H9 (cell line): Measurements from ENCODE around the gene CHI3L2. TPM values are rescaled to one million over a fixed set of nuclear protein-coding genes. Genes with fewer than 3 reads are reported as not detected.

ENCODE experiments used
- DNase-seq: peaks from one replicate; pipeline ENCODE4 v3.0.0-alpha.2; 2017
- H2AFZ ChIP-seq: one replicate; pipeline ENCODE4 v1.6.1; 2013; ENCODE audit warnings: mild to moderate bottlenecking, low read length, control low read depth, moderate library complexity
- H2AK5ac ChIP-seq: 2 replicates; pipeline ENCODE4 v1.6.1; 2013; ENCODE audit warnings: low read length, control low read depth, mixed read lengths; ENCODE audit not compliant: insufficient read length
- H2BK120ac ChIP-seq: one replicate; pipeline ENCODE4 v1.6.1; 2013; ENCODE audit warnings: low read depth, mild to moderate bottlenecking, low read length, control low read depth, inconsistent platforms; ENCODE audit not compliant: poor library complexity, severe bottlenecking
- H2BK12ac ChIP-seq: 2 replicates; pipeline ENCODE4 v1.6.1; 2013; ENCODE audit warnings: low read length, control low read depth, mixed read lengths, low read depth; ENCODE audit not compliant: insufficient read length
- H2BK15ac ChIP-seq: 2 replicates; pipeline ENCODE4 v1.6.1; 2013; ENCODE audit warnings: low read depth, low read length, control low read depth
- H2BK20ac ChIP-seq: one replicate; pipeline ENCODE4 v1.6.1; 2013; ENCODE audit warnings: low read depth, mild to moderate bottlenecking, low read length, control low read depth, inconsistent platforms; ENCODE audit not compliant: poor library complexity, severe bottlenecking
- H2BK5ac ChIP-seq: 2 replicates; pipeline ENCODE4 v1.6.1; 2013; ENCODE audit warnings: low read length, control low read depth, mixed read lengths; ENCODE audit not compliant: insufficient read length
- H3K14ac ChIP-seq: 2 replicates; pipeline ENCODE4 v1.6.1; 2013; ENCODE audit warnings: low read length, control low read depth; ENCODE audit not compliant: insufficient read depth
- H3K18ac ChIP-seq: 2 replicates; pipeline ENCODE4 v1.6.1; 2013; ENCODE audit warnings: low read depth, mild to moderate bottlenecking, mixed read lengths, low read length, control low read depth; ENCODE audit not compliant: insufficient read length
- H3K23ac ChIP-seq: 2 replicates; pipeline ENCODE4 v1.6.1; 2013; ENCODE audit warnings: low read length, control low read depth, mixed read lengths, low read depth; ENCODE audit not compliant: insufficient read length
- H3K23me2 ChIP-seq: 2 replicates; pipeline ENCODE4 v1.6.1; 2013; ENCODE audit warnings: low read depth, mild to moderate bottlenecking, mixed read lengths, low read length, control low read depth; ENCODE audit not compliant: insufficient read length, poor library complexity, severe bottlenecking
- H3K27ac ChIP-seq: 2 replicates; pipeline ENCODE4 v1.5.1; 2013; ENCODE audit warnings: low read length, control low read depth, mixed read lengths, low read depth; ENCODE audit not compliant: insufficient read length
- H3K27me3 ChIP-seq: 2 replicates; pipeline ENCODE4 v1.6.1; 2013; ENCODE audit warnings: low read length, control low read depth, inconsistent platforms; ENCODE audit not compliant: insufficient read depth
- H3K4ac ChIP-seq: 2 replicates; pipeline ENCODE4 v1.6.1; 2013; ENCODE audit warnings: low read depth, mild to moderate bottlenecking, control low read depth, inconsistent platforms, low read length, moderate library complexity
- H3K4me1 ChIP-seq: 2 replicates; pipeline ENCODE4 v1.6.1; 2013; ENCODE audit warnings: low read length, control low read depth, inconsistent platforms; ENCODE audit not compliant: insufficient read depth
- H3K4me2 ChIP-seq: 2 replicates; pipeline ENCODE4 v1.6.1; 2013; ENCODE audit warnings: low read length, control low read depth, mixed read lengths; ENCODE audit not compliant: insufficient read length, insufficient read depth
- H3K56ac ChIP-seq: 2 replicates; pipeline ENCODE4 v1.6.1; 2013; ENCODE audit warnings: low read depth, mild to moderate bottlenecking, mixed read lengths, low read length, control low read depth; ENCODE audit not compliant: insufficient read length
- H3K79me1 ChIP-seq: 2 replicates; pipeline ENCODE4 v1.6.1; 2013; ENCODE audit warnings: low read depth, mild to moderate bottlenecking, moderate library complexity, low read length, control low read depth, inconsistent platforms; ENCODE audit not compliant: insufficient read depth, poor library complexity, severe bottlenecking
- H3K79me2 ChIP-seq: 2 replicates; pipeline ENCODE4 v1.6.1; 2013; ENCODE audit warnings: low read length, control low read depth, inconsistent platforms; ENCODE audit not compliant: insufficient read depth
- H3K9ac ChIP-seq: 2 replicates; pipeline ENCODE4 v1.6.1; 2013; ENCODE audit warnings: low read length, control low read depth, mixed read lengths; ENCODE audit not compliant: insufficient read length; ENCODE audit errors: extremely low read depth
- H3K9me3 ChIP-seq: one replicate; pipeline ENCODE4 v1.6.1; 2013; ENCODE audit warnings: low read depth, low read length, inconsistent platforms; ENCODE audit not compliant: control insufficient read depth
- H3T11ph ChIP-seq: one replicate; pipeline ENCODE4 v1.6.1; 2013; ENCODE audit warnings: mild to moderate bottlenecking, low read length, control low read depth, inconsistent platforms
- H4K20me1 ChIP-seq: one replicate; pipeline ENCODE4 v1.6.1; 2013; ENCODE audit not compliant: control insufficient read depth, insufficient read length, insufficient read depth
- H4K5ac ChIP-seq: 2 replicates; pipeline ENCODE4 v1.6.1; 2013; ENCODE audit warnings: low read depth, mild to moderate bottlenecking, mixed read lengths, low read length, control low read depth; ENCODE audit not compliant: insufficient read length
- H4K8ac ChIP-seq: replicated peaks from 2 replicates; pipeline ENCODE4 v1.6.1; 2013; ENCODE audit warnings: low read length, control low read depth, mixed read lengths, low read depth; ENCODE audit not compliant: insufficient read length
- H4K91ac ChIP-seq: 2 replicates; pipeline ENCODE4 v1.6.1; 2013; ENCODE audit warnings: low read depth, mild to moderate bottlenecking, moderate library complexity, mixed read lengths, low read length, control low read depth; ENCODE audit not compliant: insufficient read length
- H3K27ac Mint-ChIP-seq, 3 experiments: 2 replicates in 2 of 3; 3 replicates in 1 of 3; pipeline ENCODE4 v1.8.0; 2020 to 2021; ENCODE audit warnings: mixed read lengths in 3 of 3, mild to moderate bottlenecking in 1 of 3, moderate library complexity in 1 of 3
- H3K27me3 Mint-ChIP-seq: 2 replicates; pipeline ENCODE4 v1.8.0; 2021; ENCODE audit warnings: low read depth, mild to moderate bottlenecking, moderate library complexity, mixed read lengths
- H3K36me3 Mint-ChIP-seq, 3 experiments: 2 replicates in 2 of 3; 3 replicates in 1 of 3; pipeline ENCODE4 v1.8.0; 2020 to 2021; ENCODE audit warnings: low read depth in 3 of 3, mixed read lengths in 3 of 3; ENCODE audit not compliant: insufficient read depth in 1 of 3
- H3K4me1 Mint-ChIP-seq, 2 experiments: 2 replicates each; pipeline ENCODE4 v1.8.0; 2020; ENCODE audit warnings: mixed read lengths in 2 of 2
- H3K4me3 Mint-ChIP-seq, 2 experiments: 2 replicates in 1 of 2; 3 replicates in 1 of 2; pipeline ENCODE4 v1.8.0; 2020 to 2021; ENCODE audit warnings: mild to moderate bottlenecking in 2 of 2, mixed read lengths in 2 of 2, moderate library complexity in 1 of 2
- H3K9me3 Mint-ChIP-seq, 2 experiments: 2 replicates in 1 of 2; 3 replicates in 1 of 2; pipeline ENCODE4 v1.8.0; 2020; ENCODE audit warnings: mild to moderate bottlenecking in 2 of 2, mixed read lengths in 2 of 2, moderate library complexity in 1 of 2
- WGBS: extraction: QIAGEN DNeasy Blood & Tissue Kit; methylation state at CpG from one replicate; pipeline ENCODE4 v1.1.7; 2013; ENCODE audit warnings: missing lambda C conversion rate, low lambda C conversion rate, mixed read lengths; ENCODE audit not compliant: insufficient read length; ENCODE audit errors: extremely low coverage; 5-methylcytosine and 5-hydroxymethylcytosine counted together
- total RNA-seq: library from RNA; stranded (reverse); gene quantifications from 2 replicates; pipeline ENCODE4 v1.2.1, GENCODE V29; 2021
- TF ChIP-seq, protein P1 (sequence below): fragments of 200-600 bp; sonication (generic); conservative IDR thresholded peaks from 3 replicates; pipeline ENCODE4 v1.8.0; 2021; ENCODE audit warnings: antibody characterized with exemption, mild to moderate bottlenecking

The CHI3L2 gene
- total RNA-seq, 1 experiment from 2014 or later, result not detected

DNA sequence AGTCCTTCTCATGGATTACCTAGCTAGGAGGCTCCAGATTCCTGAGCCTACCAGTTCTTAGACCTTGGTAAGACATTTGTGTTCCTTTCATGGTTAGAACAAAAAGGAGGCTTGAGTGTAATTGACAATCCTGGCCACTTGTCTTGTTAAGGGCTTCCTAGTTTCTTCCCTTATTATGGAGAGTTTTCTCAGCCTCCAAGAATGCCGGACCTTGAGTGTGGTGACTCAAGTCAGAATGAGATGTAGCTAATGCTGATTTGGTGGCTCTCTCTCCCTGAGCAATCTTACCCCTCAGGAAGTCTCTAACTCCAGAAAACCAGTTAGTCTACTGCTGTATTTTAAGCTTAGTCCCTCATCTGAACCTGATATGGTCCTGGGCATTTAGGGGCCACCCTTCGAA is 14.3 kb downstream of the CHI3L2 start:
- H2BK20ac ChIP-seq, result no peak overlapping the region
- H3K36me3 Mint-ChIP-seq, result no peaks in the 10 kb centered on the region
- H3K4me3 Mint-ChIP-seq, result no peak overlapping the region
- no peak overlapping the region for H4K91ac ChIP-seq
- H3K9me3 ChIP-seq, result no peaks in the 10 kb centered on the region
- no peak overlapping the region for H4K5ac ChIP-seq
- H3K18ac ChIP-seq, result no peak overlapping the region
- no peak overlapping the region for H3K27ac ChIP-seq
- no peak overlapping the region for H2BK15ac ChIP-seq
- H3K79me2 ChIP-seq, result no peaks in the 10 kb centered on the region
- no peak overlapping the region for H2BK5ac ChIP-seq
- H3K4ac ChIP-seq, result no peak overlapping the region
- H2BK120ac ChIP-seq, result no peak overlapping the region
- H3K4me2 ChIP-seq, result no peak overlapping the region
- no peaks in the 10 kb centered on the region for H3K23me2 ChIP-seq
- no peak overlapping the region for H3K27ac Mint-ChIP-seq
- no peak for DNase-seq
- WGBS, result no CpG with 5 or more reads among the region's 2 CpGs
- H3K14ac ChIP-seq, result no peak overlapping the region
- no peak overlapping the region for H3K23ac ChIP-seq
- peaks cover 19 to 20% of the 10 kb centered on the region in 2 experiments for H3K4me1 Mint-ChIP-seq
- H3K27me3 ChIP-seq, result no peaks in the 10 kb centered on the region
- H4K20me1 ChIP-seq, result no peaks in the 10 kb centered on the region
- H4K8ac ChIP-seq, result no peak overlapping the region
- H3K27me3 Mint-ChIP-seq, result no peaks in the 10 kb centered on the region
- H3K9ac ChIP-seq, result no peak overlapping the region
- H3K56ac ChIP-seq, result no peak overlapping the region
- no peak overlapping the region for H2BK12ac ChIP-seq
- H3K9me3 Mint-ChIP-seq, result peaks cover 0 to 1% of the 10 kb centered on the region in 2 experiments; a peak in 1 of 5 replicates
- no peaks in the 10 kb centered on the region for H3K79me1 ChIP-seq
- no peak overlapping the region for H3T11ph ChIP-seq
- no peak overlapping the region for H2AK5ac ChIP-seq
- H3K4me1 ChIP-seq, result no peaks in the 10 kb centered on the region
- TF ChIP-seq, protein P1, sequence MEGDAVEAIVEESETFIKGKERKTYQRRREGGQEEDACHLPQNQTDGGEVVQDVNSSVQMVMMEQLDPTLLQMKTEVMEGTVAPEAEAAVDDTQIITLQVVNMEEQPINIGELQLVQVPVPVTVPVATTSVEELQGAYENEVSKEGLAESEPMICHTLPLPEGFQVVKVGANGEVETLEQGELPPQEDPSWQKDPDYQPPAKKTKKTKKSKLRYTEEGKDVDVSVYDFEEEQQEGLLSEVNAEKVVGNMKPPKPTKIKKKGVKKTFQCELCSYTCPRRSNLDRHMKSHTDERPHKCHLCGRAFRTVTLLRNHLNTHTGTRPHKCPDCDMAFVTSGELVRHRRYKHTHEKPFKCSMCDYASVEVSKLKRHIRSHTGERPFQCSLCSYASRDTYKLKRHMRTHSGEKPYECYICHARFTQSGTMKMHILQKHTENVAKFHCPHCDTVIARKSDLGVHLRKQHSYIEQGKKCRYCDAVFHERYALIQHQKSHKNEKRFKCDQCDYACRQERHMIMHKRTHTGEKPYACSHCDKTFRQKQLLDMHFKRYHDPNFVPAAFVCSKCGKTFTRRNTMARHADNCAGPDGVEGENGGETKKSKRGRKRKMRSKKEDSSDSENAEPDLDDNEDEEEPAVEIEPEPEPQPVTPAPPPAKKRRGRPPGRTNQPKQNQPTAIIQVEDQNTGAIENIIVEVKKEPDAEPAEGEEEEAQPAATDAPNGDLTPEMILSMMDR, result no peak
- H2AFZ ChIP-seq, result no peak overlapping the region
